22Rv1 (cell line): ENCODE measurements around the gene SRSF12.

ENCODE experiments used
- CTCF ChIP-seq: fragments of 450-650 bp; IDR thresholded peaks from 2 replicates; pipeline ENCODE4 v1.5.1; 2017; ENCODE audit warnings: mild to moderate bottlenecking
- ZFX ChIP-seq: fragments of 450-650 bp; IDR thresholded peaks from 2 replicates; pipeline ENCODE4 v1.6.1; 2017; ENCODE audit warnings: antibody characterized with exemption, borderline replicate concordance

- TF ChIP-seq CTCF: no peak
- no peak for TF ChIP-seq ZFX
Measured at GRCh38 chr6:89118931-89119330, 1.1 kb upstream of the SRSF12 start.
